Keratinocyte (primary cell): ENCODE data around the gene EPS8L2. TPM values are rescaled to one million over a fixed set of nuclear protein-coding genes. Genes with fewer than 3 reads are reported as not detected.

Experiments
- DNase-seq: peaks from one replicate; pipeline ENCODE4 v3.0.0-alpha.2; 2011; ENCODE audit warnings: low read depth, missing footprints, low spot score
- FAIRE-seq: peaks from 2 replicates; lab custom pipeline; 2011; peaks lifted over from hg19 to GRCh38; lab: Jason Lieb, UNC
- H2AFZ ChIP-seq: 2 replicates; pipeline ENCODE4 v1.6.0; 2012; ENCODE audit warnings: low read length, control low read depth, inconsistent platforms; ENCODE audit not compliant: control insufficient read depth
- H3K27ac ChIP-seq: 2 replicates; pipeline ENCODE4 v1.5.1; 2011; ENCODE audit warnings: low read length; ENCODE audit not compliant: control insufficient read depth, insufficient read depth
- H3K27me3 ChIP-seq: 3 replicates; pipeline ENCODE4 v1.6.0; 2011; ENCODE audit warnings: low read length; ENCODE audit not compliant: control insufficient read depth, insufficient read depth; ENCODE audit errors: extremely low read depth
- H3K36me3 ChIP-seq, 2 experiments: 2 replicates in 1 of 2; 3 replicates in 1 of 2; pipeline ENCODE4 v1.5.1; 2011; ENCODE audit warnings: low read length in 2 of 2, mild to moderate bottlenecking in 1 of 2; ENCODE audit not compliant: control insufficient read depth in 2 of 2, insufficient read depth in 2 of 2; ENCODE audit errors: extremely low read depth in 1 of 2
- H3K4me1 ChIP-seq: 3 replicates; pipeline ENCODE4 v1.5.1; 2011; ENCODE audit warnings: low read length; ENCODE audit not compliant: control insufficient read depth, insufficient read depth; ENCODE audit errors: extremely low read depth
- H3K4me2 ChIP-seq: 3 replicates; pipeline ENCODE4 v1.6.0; 2011; ENCODE audit warnings: low read depth, low read length; ENCODE audit not compliant: control insufficient read depth, insufficient read depth; ENCODE audit errors: extremely low read depth
- H3K4me3 ChIP-seq, 3 experiments: fragments of 200-600 bp in 1 of 3; sonication (generic) in 1 of 3; 2 replicates in 2 of 3; 3 replicates in 1 of 3; pipeline ENCODE4 v1.5.1; 2011 to 2016; ENCODE audit warnings: low read length in 3 of 3, mild to moderate bottlenecking in 3 of 3, control low read depth in 2 of 3, inconsistent platforms in 1 of 3, low read depth in 1 of 3, mixed read lengths in 1 of 3, mixed run types in 1 of 3, moderate library complexity in 1 of 3; ENCODE audit not compliant: control insufficient read depth in 2 of 3, insufficient read depth in 2 of 3; ENCODE audit errors: extremely low read depth in 1 of 3
- H3K79me2 ChIP-seq: 2 replicates; pipeline ENCODE4 v1.6.0; 2012; ENCODE audit warnings: low read length; ENCODE audit not compliant: control insufficient read depth, insufficient read depth
- H3K9ac ChIP-seq: 3 replicates; pipeline ENCODE4 v1.6.0; 2011; ENCODE audit warnings: low read length; ENCODE audit not compliant: control insufficient read depth, insufficient read depth; ENCODE audit errors: extremely low read depth
- H3K9me1 ChIP-seq: 3 replicates; pipeline ENCODE4 v1.6.0; 2011; ENCODE audit warnings: low read length; ENCODE audit not compliant: control insufficient read depth, insufficient read depth; ENCODE audit errors: extremely low read depth
- H3K9me3 ChIP-seq: 2 replicates; pipeline ENCODE4 v1.5.1; 2012; ENCODE audit warnings: low read depth, low read length; ENCODE audit not compliant: control insufficient read depth
- H4K20me1 ChIP-seq: 3 replicates; pipeline ENCODE4 v1.6.0; 2011; ENCODE audit warnings: low read length; ENCODE audit not compliant: control insufficient read depth, insufficient read depth; ENCODE audit errors: extremely low read depth
- EZH2 ChIP-seq: IDR thresholded peaks from one replicate; pipeline ENCODE4 v1.6.1; 2012; ENCODE audit warnings: inconsistent platforms, mild to moderate bottlenecking, low read length, moderate library complexity
- dilution Hi-C: fragments of 300-500 bp; cut with MboI; formaldehyde crosslinking; loops from one replicate; pipeline ENCODE4 v1.7.0; 2020; ENCODE audit warnings: low sequenced_read_pairs; ENCODE audit not compliant: extremely low pct_ligation_motif_present
- polyA plus RNA-seq, 5 experiments: library from polyadenylated mRNA; depleted of rRNA in 3 of 5; stranded (reverse) in 3 of 5; stranded (forward) in 1 of 5; unstranded in 1 of 5; fragments of >200 nt; gene quantifications; 1 replicate in 1 of 5; 2 replicates in 3 of 5; 3 replicates in 1 of 5; pipeline versions ENCODE4 v1.2.1 to v1.2.3, GENCODE V29; 2011 to 2012; ENCODE audit warnings: missing spikeins in 2 of 5, low read depth in 1 of 5, low replicate concordance in 1 of 5
- TF ChIP-seq, protein P1 (sequence below), 3 experiments: IDR thresholded peaks in 1 of 3; conservative IDR thresholded peaks in 1 of 3; optimal IDR thresholded peaks in 1 of 3; 2 replicates in 2 of 3; 3 replicates in 1 of 3; pipeline versions ENCODE3 to v1.5.1; 2011; ENCODE audit warnings: low read length in 3 of 3, mild to moderate bottlenecking in 3 of 3, moderate library complexity in 2 of 3, control low read depth in 1 of 3, inconsistent platforms in 1 of 3; ENCODE audit not compliant: insufficient read depth in 2 of 3; ENCODE audit errors: extremely low read depth in 1 of 3

EPS8L2 gene
- polyA plus RNA-seq, 1 donor (not counting 4 experiments of a cell fraction or from before 2014, with no cell fraction given), result 114 TPM

GRCh38 chr11:724778-725386 lies 18.9 kb downstream of the EPS8L2 start:
- H3K9ac ChIP-seq, result no peak overlapping the region
- H3K36me3 ChIP-seq, result peaks cover 30 to 34% of the 10 kb centered on the region in 2 experiments
- H3K4me3 ChIP-seq, result no peak overlapping the region
- peaks cover 12% of the 10 kb centered on the region for H3K4me1 ChIP-seq
- FAIRE-seq (no peak), DNase-seq (no peak)
- no peak overlapping the region for H2AFZ ChIP-seq
- H3K9me3 ChIP-seq, result no peaks in the 10 kb centered on the region
- H4K20me1 ChIP-seq, result peaks cover 2% of the 10 kb centered on the region
- H3K27me3 ChIP-seq, result no peaks in the 10 kb centered on the region
- no peak overlapping the region for H3K27ac ChIP-seq
- no peak overlapping the region for H3K4me2 ChIP-seq
- H3K9me1 ChIP-seq, result no peaks in the 10 kb centered on the region
- no peak for TF ChIP-seq EZH2
- TF ChIP-seq, protein P1, sequence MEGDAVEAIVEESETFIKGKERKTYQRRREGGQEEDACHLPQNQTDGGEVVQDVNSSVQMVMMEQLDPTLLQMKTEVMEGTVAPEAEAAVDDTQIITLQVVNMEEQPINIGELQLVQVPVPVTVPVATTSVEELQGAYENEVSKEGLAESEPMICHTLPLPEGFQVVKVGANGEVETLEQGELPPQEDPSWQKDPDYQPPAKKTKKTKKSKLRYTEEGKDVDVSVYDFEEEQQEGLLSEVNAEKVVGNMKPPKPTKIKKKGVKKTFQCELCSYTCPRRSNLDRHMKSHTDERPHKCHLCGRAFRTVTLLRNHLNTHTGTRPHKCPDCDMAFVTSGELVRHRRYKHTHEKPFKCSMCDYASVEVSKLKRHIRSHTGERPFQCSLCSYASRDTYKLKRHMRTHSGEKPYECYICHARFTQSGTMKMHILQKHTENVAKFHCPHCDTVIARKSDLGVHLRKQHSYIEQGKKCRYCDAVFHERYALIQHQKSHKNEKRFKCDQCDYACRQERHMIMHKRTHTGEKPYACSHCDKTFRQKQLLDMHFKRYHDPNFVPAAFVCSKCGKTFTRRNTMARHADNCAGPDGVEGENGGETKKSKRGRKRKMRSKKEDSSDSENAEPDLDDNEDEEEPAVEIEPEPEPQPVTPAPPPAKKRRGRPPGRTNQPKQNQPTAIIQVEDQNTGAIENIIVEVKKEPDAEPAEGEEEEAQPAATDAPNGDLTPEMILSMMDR (optimal IDR thresholded peaks at IDR 0.05 in 1 of 3, IDR thresholded peaks at IDR 0.05 in 1 of 3, conservative IDR thresholded peaks at IDR 0.05 in 1 of 3; ENCODE audit: extremely low read depth in 1 of 3, insufficient read depth in 2 of 3, low read length in 3 of 3), result no peak
- no peaks in the 10 kb centered on the region for H3K79me2 ChIP-seq
- dilution Hi-C loops, result no loop called here

DNA sequence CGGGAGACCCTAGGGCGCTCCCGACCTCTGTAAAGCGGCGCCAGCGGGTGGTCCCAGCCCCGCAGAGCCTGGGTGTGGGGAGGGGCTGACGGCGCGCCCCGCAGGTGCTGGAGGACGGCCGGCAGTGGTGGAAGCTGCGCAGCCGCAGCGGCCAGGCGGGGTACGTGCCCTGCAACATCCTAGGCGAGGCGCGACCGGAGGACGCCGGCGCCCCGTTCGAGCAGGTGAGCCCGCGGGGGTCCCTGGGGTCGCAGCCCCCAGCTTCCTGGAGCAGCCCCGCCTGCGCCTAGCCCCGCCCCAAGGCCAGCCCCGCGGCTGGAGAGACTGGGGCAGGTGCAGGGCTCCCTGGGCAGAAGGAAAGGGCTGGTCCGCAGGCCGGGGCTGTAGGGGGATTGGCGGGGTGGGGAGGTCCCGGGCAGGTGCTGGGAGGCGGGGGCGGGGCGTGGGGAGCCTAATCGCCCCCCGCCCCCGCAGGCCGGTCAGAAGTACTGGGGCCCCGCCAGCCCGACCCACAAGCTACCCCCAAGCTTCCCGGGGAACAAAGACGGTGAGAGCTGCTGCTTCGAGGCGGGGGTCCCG lies 19.7 kb downstream of the EPS8L2 start:
- H3K9ac ChIP-seq, result no peak overlapping the region
- peaks cover 2% of the 10 kb centered on the region for H4K20me1 ChIP-seq
- no peaks in the 10 kb centered on the region for H3K27me3 ChIP-seq
- TF ChIP-seq EZH2, result no peak
- TF ChIP-seq, protein P1 (optimal IDR thresholded peaks at IDR 0.05 in 1 of 3, IDR thresholded peaks at IDR 0.05 in 1 of 3, conservative IDR thresholded peaks at IDR 0.05 in 1 of 3; ENCODE audit: extremely low read depth in 1 of 3, insufficient read depth in 2 of 3, low read length in 3 of 3), result no peak
- H3K79me2 ChIP-seq, result no peaks in the 10 kb centered on the region
- DNase-seq, result no peak
- H3K27ac ChIP-seq, result no peak overlapping the region
- no peak for FAIRE-seq
- no peak overlapping the region for H3K4me2 ChIP-seq
- H3K4me3 ChIP-seq, result no peak overlapping the region
- dilution Hi-C loops, result no loop called here
- no peak overlapping the region for H2AFZ ChIP-seq
- peaks cover 23 to 34% of the 10 kb centered on the region in 2 experiments for H3K36me3 ChIP-seq
- H3K4me1 ChIP-seq, result peaks cover 12% of the 10 kb centered on the region
- H3K9me1 ChIP-seq, result no peaks in the 10 kb centered on the region
- no peaks in the 10 kb centered on the region for H3K9me3 ChIP-seq
